Caco-2 (cell line): ENCODE measurements around the gene KIRREL2. TPM values are rescaled to one million over a fixed set of nuclear protein-coding genes. Genes with fewer than 3 reads are reported as not detected.
A peak's percentile ranks its signal among the peaks of the same experiment; 100 is the strongest.

ENCODE experiments used
- BruUV-seq: library from RNA; stranded (reverse); fragments of 400-500 nt; replicated peaks from 2 replicates; lab custom pipeline; 2021; lab: Mats Ljungman, UMichigan
- CTCF ChIA-PET: fragments of 300-600 bp; sonication (Branson Sonifier 250); formaldehyde crosslinking; loops from one replicate; lab custom pipeline; 2022; ENCODE audit warnings: antibody characterized with exemption; lab: Charles Lee
- POLR2A ChIA-PET: fragments of 300-600 bp; sonication (Branson Sonifier 250); formaldehyde crosslinking; loops from one replicate; lab custom pipeline; 2022; ENCODE audit warnings: antibody characterized with exemption; lab: Charles Lee
- DNase-seq, 2 experiments: peaks; one replicate each; pipeline versions ENCODE4 v3.0.0 to v3.0.0-alpha.2; 2020 to 2022
- H3K27me3 ChIP-seq: replicated peaks from 2 replicates; pipeline ENCODE4 v1.6.0; 2011; ENCODE audit warnings: low read length; ENCODE audit not compliant: control insufficient read depth, insufficient read depth
- H3K36me3 ChIP-seq: 2 replicates; pipeline ENCODE4 v1.5.1; 2011; ENCODE audit warnings: low read length; ENCODE audit not compliant: control insufficient read depth, insufficient read depth
- H3K4me1 ChIP-seq: fragments of 250-450 bp; sonication (Bioruptor Pico); 2 replicates; pipeline ENCODE4 v1.5.1; 2020; ENCODE audit warnings: mild to moderate bottlenecking
- H3K4me3 ChIP-seq: 2 replicates; pipeline ENCODE4 v1.5.1; 2011; ENCODE audit warnings: low read depth, mild to moderate bottlenecking, control low read depth, low read length
- H3K9me3 ChIP-seq: fragments of 250-450 bp; sonication (Bioruptor Pico); 2 replicates; pipeline ENCODE4 v1.5.1; 2020; ENCODE audit warnings: mild to moderate bottlenecking, moderate library complexity
- H3K27ac Mint-ChIP-seq: one replicate; pipeline ENCODE4 v1.8.0; 2022; ENCODE audit warnings: mixed read lengths; ENCODE audit not compliant: unreplicated experiment
- H3K27me3 Mint-ChIP-seq: one replicate; pipeline ENCODE4 v1.8.0; 2022; ENCODE audit warnings: mixed read lengths; ENCODE audit not compliant: insufficient read depth, unreplicated experiment
- H3K36me3 Mint-ChIP-seq: one replicate; pipeline ENCODE4 v1.8.0; 2022; ENCODE audit warnings: mild to moderate bottlenecking, mixed read lengths; ENCODE audit not compliant: insufficient read depth, unreplicated experiment
- H3K4me1 Mint-ChIP-seq: one replicate; pipeline ENCODE4 v1.8.0; 2022; ENCODE audit warnings: low read depth, mixed read lengths; ENCODE audit not compliant: unreplicated experiment
- H3K4me3 Mint-ChIP-seq: one replicate; pipeline ENCODE4 v1.8.0; 2022; ENCODE audit warnings: mild to moderate bottlenecking, moderate library complexity, mixed read lengths; ENCODE audit not compliant: unreplicated experiment
- H3K9me3 Mint-ChIP-seq: one replicate; pipeline ENCODE4 v1.8.0; 2022; ENCODE audit warnings: mixed read lengths; ENCODE audit not compliant: unreplicated experiment
- CTCF ChIP-seq, 2 experiments: fragments of 200-600 bp in 1 of 2; IDR thresholded peaks; 1 replicate in 1 of 2; 2 replicates in 1 of 2; pipeline versions ENCODE4 v1.5.1 to v1.8.0; 2011 to 2022; ENCODE audit warnings: antibody characterized with exemption in 1 of 2, control low read depth in 1 of 2, inconsistent platforms in 1 of 2, low read depth in 1 of 2, low read length in 1 of 2, mild to moderate bottlenecking in 1 of 2, moderate library complexity in 1 of 2; ENCODE audit not compliant: insufficient read depth in 1 of 2, severe bottlenecking in 1 of 2, unreplicated experiment in 1 of 2
- intact Hi-C: fragments of 100-400 bp; cut with micrococcal nuclease; formaldehyde crosslinking; loops from one replicate; pipeline ENCODE4 v1.10.0; 2022; ENCODE audit not compliant: unreplicated experiment
- total RNA-seq: library from RNA; stranded (reverse); gene quantifications from 2 replicates; pipeline ENCODE4 v1.2.3, GENCODE V29; 2022

The KIRREL2 gene
- total RNA-seq, 1 experiment from 2014 or later = 0.14 TPM

DNA sequence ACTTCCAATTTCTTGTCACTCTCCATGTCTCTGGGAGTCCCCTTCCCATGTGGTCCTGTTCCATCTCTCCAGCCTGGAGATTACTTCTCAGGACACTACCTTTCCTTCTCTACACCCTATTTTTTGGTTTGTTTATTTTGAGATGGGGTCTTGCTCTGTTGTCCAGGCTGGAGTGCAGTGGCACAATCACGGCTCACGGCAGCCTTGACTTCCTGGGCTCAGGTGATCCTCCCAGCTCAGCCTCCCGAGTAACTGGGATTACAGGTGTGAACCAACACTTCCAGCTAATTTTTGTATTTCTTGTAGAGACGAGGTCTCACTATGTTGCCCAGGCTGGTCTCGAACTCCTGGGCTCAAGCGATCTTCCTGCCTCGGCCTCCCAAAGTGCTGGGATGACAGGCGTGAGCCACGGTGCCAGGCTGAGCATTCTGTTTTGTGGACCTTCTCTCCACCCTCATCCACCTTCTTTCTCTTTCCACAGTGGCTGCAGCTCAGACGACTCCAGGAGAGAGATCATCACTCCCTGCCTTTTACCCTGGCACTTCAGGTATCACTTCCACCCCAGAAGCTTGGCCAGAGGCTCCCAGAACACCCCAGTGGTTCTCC, 46.3 kb downstream of the KIRREL2 start:
- Histone ChIP-seq H3K27me3 (no peaks in the 10 kb centered on the region), H3K4me1 (0 out of 2 replicates have a peak, but pooled peaks cover 7% of the 10 kb centered on the region), H3K4me3 (peak overlapping the region; percentile 36; the same call in 1 of the 2 replicates), H3K36me3 (no peaks in the 10 kb centered on the region), H3K9me3 (no peaks in the 10 kb centered on the region)
- CTCF ChIA-PET = no interaction called here
- Mint-ChIP-seq H3K27me3 (peaks cover 5% of the 10 kb centered on the region), H3K27ac (no peak overlapping the region), H3K36me3 (peaks cover 6% of the 10 kb centered on the region), H3K4me3 (peak overlapping the region; percentile 80), H3K4me1 (peaks cover 7% of the 10 kb centered on the region), H3K9me3 (no peaks in the 10 kb centered on the region)
- POLR2A ChIA-PET = no interaction called here
- TF ChIP-seq CTCF (IDR thresholded peaks at IDR 0.05; ENCODE audit: insufficient read depth in 1 of 2, low read depth in 1 of 2, low read length in 1 of 2, severe bottlenecking in 1 of 2, unreplicated experiment in 1 of 2) = no peak
- no peak for DNase-seq
- no TSS peak for BruUV-seq
- intact Hi-C loops = no loop called here

GRCh38 chr19:35903550-35904179, 47.0 kb downstream of the KIRREL2 start:
- peak; percentile 57 to 72 for DNase-seq
- peaks cover 5% of the 10 kb centered on the region for H3K27me3 Mint-ChIP-seq
- Histone ChIP-seq H3K27me3 (no peaks in the 10 kb centered on the region), H3K9me3 (no peaks in the 10 kb centered on the region), H3K4me3 (peak overlapping the region; percentile 36), H3K4me1 (0 out of 2 replicates have a peak, but pooled peaks cover 7% of the 10 kb centered on the region), H3K36me3 (no peaks in the 10 kb centered on the region)
- BruUV-seq = no TSS peak
- peaks cover 6% of the 10 kb centered on the region for H3K36me3 Mint-ChIP-seq
- peaks cover 7% of the 10 kb centered on the region for H3K4me1 Mint-ChIP-seq
- intact Hi-C loops = no loop called here
- peak overlapping the region; percentile 80 for H3K4me3 Mint-ChIP-seq
- ChIA-PET CTCF (no interaction called here), POLR2A (no interaction called here)
- H3K9me3 Mint-ChIP-seq = no peaks in the 10 kb centered on the region
- H3K27ac Mint-ChIP-seq = peak overlapping the region; percentile 58
- TF ChIP-seq CTCF (IDR thresholded peaks at IDR 0.05; ENCODE audit: insufficient read depth in 1 of 2, low read depth in 1 of 2, low read length in 1 of 2, severe bottlenecking in 1 of 2, unreplicated experiment in 1 of 2) = no peak

DNA sequence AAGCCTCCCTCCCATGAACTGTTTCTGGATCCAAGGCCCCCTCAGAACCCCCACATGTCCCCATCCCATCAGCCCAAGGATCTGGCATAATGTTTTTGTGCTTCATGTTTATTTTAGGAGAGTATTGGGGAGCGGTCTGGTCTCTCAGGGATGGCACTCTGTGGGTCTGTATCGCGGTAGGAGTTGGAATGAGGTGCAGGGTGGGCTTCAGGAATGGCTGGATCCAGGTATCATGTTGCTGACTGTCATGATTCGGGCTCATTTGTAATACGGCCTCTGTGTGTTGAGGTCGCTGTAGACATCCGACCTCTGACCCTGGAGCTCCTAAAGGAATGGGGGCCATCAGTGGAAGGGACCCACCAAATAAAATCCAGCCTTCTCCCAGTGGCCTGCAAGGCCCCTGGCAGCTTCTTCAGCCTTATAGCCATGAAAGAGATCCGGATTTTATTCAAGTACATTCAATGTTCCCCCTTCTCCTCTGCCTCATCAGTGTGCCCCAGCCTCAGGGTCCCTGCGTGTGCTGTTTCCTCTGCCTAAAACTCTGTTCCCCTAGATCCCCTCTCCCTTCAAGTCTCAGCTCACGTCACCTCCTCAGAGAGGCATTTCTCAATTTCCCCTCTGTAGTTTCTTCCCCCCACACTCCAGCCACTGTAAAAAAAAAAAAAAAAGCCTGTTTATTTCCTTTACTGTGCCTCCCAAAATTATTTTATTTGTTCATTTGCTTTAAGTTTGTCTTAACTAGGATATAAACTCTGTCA, 47.8 kb downstream of the KIRREL2 start:
- Histone ChIP-seq H3K4me3 (no peak overlapping the region), H3K36me3 (no peaks in the 10 kb centered on the region), H3K4me1 (0 out of 2 replicates have a peak, but pooled peaks cover 7% of the 10 kb centered on the region), H3K9me3 (no peaks in the 10 kb centered on the region), H3K27me3 (no peaks in the 10 kb centered on the region)
- DNase-seq = no peak
- Mint-ChIP-seq H3K4me3 (peak overlapping the region; percentile 12), H3K27ac (no peak overlapping the region), H3K36me3 (peaks cover 6% of the 10 kb centered on the region), H3K4me1 (peaks cover 7% of the 10 kb centered on the region), H3K27me3 (peaks cover 5% of the 10 kb centered on the region), H3K9me3 (no peaks in the 10 kb centered on the region)
- intact Hi-C loops = no loop called here
- no TSS peak for BruUV-seq
- POLR2A ChIA-PET = no interaction called here
- no peak for TF ChIP-seq CTCF (IDR thresholded peaks at IDR 0.05; ENCODE audit: insufficient read depth in 1 of 2, low read depth in 1 of 2, low read length in 1 of 2, severe bottlenecking in 1 of 2, unreplicated experiment in 1 of 2)
- CTCF ChIA-PET = no interaction called here
